ENCODE measurements around the gene EXOC1. TPM values are rescaled to one million over a fixed set of nuclear protein-coding genes. Genes with fewer than 3 reads are reported as not detected.

Gene EXOC1
- total and polyA plus RNA-seq, 10 of the 15 experiments (the other 5 are each of a cell fraction or from before 2014, with no cell fraction given): 11.8 to 36.6 (median 21.1) TPM

DNA sequence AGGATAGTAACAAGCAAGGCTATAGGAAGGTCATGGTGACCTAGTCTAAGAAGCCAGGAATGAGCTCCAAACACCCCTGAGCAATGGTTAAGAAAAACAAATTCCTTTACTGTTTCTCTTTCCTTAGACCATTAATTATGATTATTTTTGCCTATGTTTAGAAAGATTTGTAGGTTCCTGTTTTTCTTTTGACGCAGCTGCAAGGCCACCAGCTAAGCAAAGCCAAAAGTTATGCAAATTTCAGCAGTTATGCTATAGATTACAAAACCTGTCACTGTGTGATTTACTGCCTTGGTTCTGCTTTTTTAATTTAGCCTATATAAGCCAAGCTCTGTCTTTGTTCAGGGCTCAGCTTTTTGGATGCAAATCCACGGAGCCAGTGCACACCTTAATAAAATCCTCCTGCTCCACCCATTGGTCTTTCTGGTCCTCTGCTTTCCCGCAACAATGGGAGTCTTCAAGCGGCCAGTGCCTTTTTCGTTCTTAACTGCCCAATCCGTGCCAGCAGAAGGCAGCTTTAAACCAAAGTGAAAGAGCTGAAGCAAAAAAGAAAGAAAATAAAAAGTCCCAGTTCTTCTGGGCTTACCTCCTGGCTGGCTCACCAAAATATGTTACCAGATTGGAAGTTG is 93.9 kb downstream of the EXOC1 start (continued):
- TF ChIP-seq RAD51 (IDR thresholded peaks at IDR 0.05): no peak
- TF ChIP-seq RB1 (IDR thresholded peaks at IDR 0.05; ENCODE audit: borderline replicate concordance): no peak
- TF ChIP-seq RBBP5 (conservative IDR thresholded peaks at IDR 0.05): 0 out of 2 replicates have a peak, but pooled peaks have one; percentile 28
- TF ChIP-seq SMAD5 (IDR thresholded peaks at IDR 0.05; ENCODE audit: low read depth): no peak
- TF ChIP-seq ESRRA (IDR thresholded peaks at IDR 0.05; ENCODE audit: low read length): no peak
- peak; percentile 71 for TF ChIP-seq IKZF1 (conservative IDR thresholded peaks at IDR 0.05)
- TF ChIP-seq ETV6 (conservative IDR thresholded peaks at IDR 0.05 in 1 of 2, IDR thresholded peaks at IDR 0.05 in 1 of 2; ENCODE audit: borderline replicate concordance in 1 of 2, low read depth in 1 of 2): no peak
- TF ChIP-seq FOXM1 (IDR thresholded peaks at IDR 0.05; ENCODE audit: low read depth, low read length): peak; percentile 44; the same call in 1 of the 2 replicates
- TF ChIP-seq MTA3 (IDR thresholded peaks at IDR 0.05; ENCODE audit: borderline replicate concordance, low read length): no peak
- no peak for TF ChIP-seq MAX (IDR thresholded peaks at IDR 0.05; ENCODE audit: low read depth, low read length)
- TF ChIP-seq MTA2 (IDR thresholded peaks at IDR 0.05; ENCODE audit: low read depth): peak; percentile 57; the same call in 1 of the 2 replicates
- TF ChIP-seq, protein P1, sequence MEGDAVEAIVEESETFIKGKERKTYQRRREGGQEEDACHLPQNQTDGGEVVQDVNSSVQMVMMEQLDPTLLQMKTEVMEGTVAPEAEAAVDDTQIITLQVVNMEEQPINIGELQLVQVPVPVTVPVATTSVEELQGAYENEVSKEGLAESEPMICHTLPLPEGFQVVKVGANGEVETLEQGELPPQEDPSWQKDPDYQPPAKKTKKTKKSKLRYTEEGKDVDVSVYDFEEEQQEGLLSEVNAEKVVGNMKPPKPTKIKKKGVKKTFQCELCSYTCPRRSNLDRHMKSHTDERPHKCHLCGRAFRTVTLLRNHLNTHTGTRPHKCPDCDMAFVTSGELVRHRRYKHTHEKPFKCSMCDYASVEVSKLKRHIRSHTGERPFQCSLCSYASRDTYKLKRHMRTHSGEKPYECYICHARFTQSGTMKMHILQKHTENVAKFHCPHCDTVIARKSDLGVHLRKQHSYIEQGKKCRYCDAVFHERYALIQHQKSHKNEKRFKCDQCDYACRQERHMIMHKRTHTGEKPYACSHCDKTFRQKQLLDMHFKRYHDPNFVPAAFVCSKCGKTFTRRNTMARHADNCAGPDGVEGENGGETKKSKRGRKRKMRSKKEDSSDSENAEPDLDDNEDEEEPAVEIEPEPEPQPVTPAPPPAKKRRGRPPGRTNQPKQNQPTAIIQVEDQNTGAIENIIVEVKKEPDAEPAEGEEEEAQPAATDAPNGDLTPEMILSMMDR (IDR thresholded peaks at IDR 0.05 in 2 of 3, conservative IDR thresholded peaks at IDR 0.05 in 1 of 3; ENCODE audit: control insufficient read depth in 2 of 3, extremely low read depth in 1 of 3, insufficient read depth in 1 of 3, low read depth in 3 of 3, low read length in 3 of 3): peak in 1 of 3 experiments; percentile 5; a peak in 1 of 6 replicates
- TF ChIP-seq TCF3 (IDR thresholded peaks at IDR 0.05; ENCODE audit: borderline replicate concordance, insufficient read depth, low read depth, low read length): no peak
- TF ChIP-seq IRF4 (IDR thresholded peaks at IDR 0.05; ENCODE audit: low read depth, low read length): no peak
- TF ChIP-seq NFYA (IDR thresholded peaks at IDR 0.05; ENCODE audit: borderline replicate concordance, low read depth, low read length): no peak
- no peak for TF ChIP-seq TCF7 (IDR thresholded peaks at IDR 0.05; ENCODE audit: borderline replicate concordance)
- peak; percentile 28 for TF ChIP-seq MEF2B (IDR thresholded peaks at IDR 0.05; ENCODE audit: partially characterized antibody, poor library complexity, severe bottlenecking)
- TF ChIP-seq SMARCA5 (IDR thresholded peaks at IDR 0.05): peak; percentile 34; the same call in 1 of the 2 replicates
- peak; percentile 28; the same call in 1 of the 2 replicates for TF ChIP-seq NBN (IDR thresholded peaks at IDR 0.05)
- TF ChIP-seq DPF2 (IDR thresholded peaks at IDR 0.05): peak; percentile 86
- peak; percentile 59 for TF ChIP-seq ATF7 (IDR thresholded peaks at IDR 0.05; ENCODE audit: low read depth)
- TF ChIP-seq BCL3 (IDR thresholded peaks at IDR 0.05; ENCODE audit: borderline replicate concordance, insufficient read depth, low read depth, low read length, poor library complexity, severe bottlenecking): no peak
- 0 out of 4 replicates have a peak, but pooled peaks of 1 of the 2 experiments have one; percentile 9 for TF ChIP-seq BHLHE40 (IDR thresholded peaks at IDR 0.05; ENCODE audit: borderline replicate concordance in 1 of 2, low read depth in 2 of 2, low read length in 1 of 2)
- TF ChIP-seq PAX8 (IDR thresholded peaks at IDR 0.05): 0 out of 2 replicates have a peak, but pooled peaks have one; percentile 57
- TF ChIP-seq EP300 (IDR thresholded peaks at IDR 0.05; ENCODE audit: borderline replicate concordance in 1 of 2, control insufficient read depth in 1 of 2, low read depth in 2 of 2, low read length in 2 of 2): 0 out of 4 replicates have a peak, but pooled peaks have one; percentile 40 to 45
- no peak for TF ChIP-seq STAT1 (conservative IDR thresholded peaks at IDR 0.05)
- TF ChIP-seq, protein P2, sequence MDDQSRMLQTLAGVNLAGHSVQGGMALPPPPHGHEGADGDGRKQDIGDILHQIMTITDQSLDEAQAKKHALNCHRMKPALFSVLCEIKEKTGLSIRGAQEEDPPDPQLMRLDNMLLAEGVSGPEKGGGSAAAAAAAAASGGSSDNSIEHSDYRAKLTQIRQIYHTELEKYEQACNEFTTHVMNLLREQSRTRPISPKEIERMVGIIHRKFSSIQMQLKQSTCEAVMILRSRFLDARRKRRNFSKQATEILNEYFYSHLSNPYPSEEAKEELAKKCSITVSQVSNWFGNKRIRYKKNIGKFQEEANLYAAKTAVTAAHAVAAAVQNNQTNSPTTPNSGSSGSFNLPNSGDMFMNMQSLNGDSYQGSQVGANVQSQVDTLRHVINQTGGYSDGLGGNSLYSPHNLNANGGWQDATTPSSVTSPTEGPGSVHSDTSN (IDR thresholded peaks at IDR 0.05; ENCODE audit: insufficient replicate concordance, low read depth, low read length): peak; percentile 89

Data from GM12878 (cell line).